ENCODE results near the gene MAP1LC3A. TPM values are rescaled to one million over a fixed set of nuclear protein-coding genes. Genes with fewer than 3 reads are reported as not detected.

Gene MAP1LC3A
- total and polyA plus RNA-seq, 2 donors (not counting 3 experiments of a cell fraction or from before 2014, with no cell fraction given): 32.1 to 39.8 TPM

GRCh38 chr20:34540596-34541263 is 17.8 kb upstream of the MAP1LC3A start:
- ChIA-PET POLR2A (no interaction called here), CTCF (interaction anchor here (0.7 to 5.6 kb wide), 4 partner anchors 11 to 229 kb away, joined by 3 to 53 read pairs (median 17); no protein-coding TSS in a partner anchor)
- no peak overlapping the region for H3K4me3 ChIP-seq (replicated peaks in 1 of 3; ENCODE audit: insufficient read depth in 1 of 3, low read depth in 1 of 3, low read length in 3 of 3)
- no peak overlapping the region for H3K9ac ChIP-seq (replicated peaks; ENCODE audit: extremely low read depth, insufficient read depth, low read length)
- H2AFZ ChIP-seq (ENCODE audit: low read depth, low read length): no peak overlapping the region
- dilution Hi-C loops (cut with MboI; ENCODE audit: extremely low pct_ligation_motif_present, low sequenced_read_pairs) (no loop called here), intact Hi-C loops (cut with micrococcal nuclease) (no loop called here)
- FAIRE-seq (no peak), DNase-seq (ENCODE audit: low read depth, low spot score) (no peak)
- BruUV-seq (replicated peaks): no TSS peak
- H3K4me2 ChIP-seq (ENCODE audit: insufficient read depth, low read length): no peak overlapping the region
- no peaks in the 10 kb centered on the region for H3K9me3 ChIP-seq (replicated peaks; ENCODE audit: control insufficient read depth, insufficient read depth, low read length)
- no peak overlapping the region for H3K27ac ChIP-seq (ENCODE audit: insufficient read depth, low read depth, low read length)
- H3K36me3 ChIP-seq (ENCODE audit: control insufficient read depth in 2 of 2, extremely low read depth in 1 of 2, insufficient read depth in 2 of 2, low read length in 2 of 2): peaks cover 15 to 23% of the 10 kb centered on the region in 2 experiments
- no peaks in the 10 kb centered on the region for H3K4me1 ChIP-seq (ENCODE audit: control insufficient read depth, extremely low read depth, insufficient read depth, low read length)
- no peaks in the 10 kb centered on the region for H3K27me3 ChIP-seq (ENCODE audit: control insufficient read depth in 2 of 2, insufficient read depth in 2 of 2, low read length in 2 of 2)
- H3K79me2 ChIP-seq (ENCODE audit: control insufficient read depth, insufficient read depth, low read length): no peaks in the 10 kb centered on the region
- H4K20me1 ChIP-seq (replicated peaks; ENCODE audit: control insufficient read depth, extremely low read depth, insufficient read depth, low read length): no peaks in the 10 kb centered on the region
- no peaks in the 10 kb centered on the region for H3K9me1 ChIP-seq (replicated peaks; ENCODE audit: control insufficient read depth, extremely low read depth, insufficient read depth, low read length)
- no peak for TF ChIP-seq CTCF (IDR thresholded peaks at IDR 0.05; ENCODE audit: extremely low read depth in 1 of 2, insufficient read depth in 1 of 2, low read depth in 1 of 2, low read length in 2 of 2)
- TF ChIP-seq MYC (IDR thresholded peaks at IDR 0.05; ENCODE audit: low read depth, low read length): no peak

- H3K4me2 ChIP-seq (ENCODE audit: insufficient read depth, low read length): no peak overlapping the region
- ChIA-PET POLR2A (no interaction called here), CTCF (interaction anchor here (0.7 to 5.6 kb wide), 4 partner anchors 11 to 228 kb away, joined by 3 to 53 read pairs (median 4); no protein-coding TSS in a partner anchor)
- DNase-seq (ENCODE audit: low read depth, low spot score) (no peak), FAIRE-seq (no peak)
- no peaks in the 10 kb centered on the region for H3K9me3 ChIP-seq (replicated peaks; ENCODE audit: control insufficient read depth, insufficient read depth, low read length)
- dilution Hi-C loops (cut with MboI; ENCODE audit: extremely low pct_ligation_motif_present, low sequenced_read_pairs) (no loop called here), intact Hi-C loops (cut with micrococcal nuclease) (no loop called here)
- H4K20me1 ChIP-seq (replicated peaks; ENCODE audit: control insufficient read depth, extremely low read depth, insufficient read depth, low read length): no peaks in the 10 kb centered on the region
- no peaks in the 10 kb centered on the region for H3K4me1 ChIP-seq (ENCODE audit: control insufficient read depth, extremely low read depth, insufficient read depth, low read length)
- H3K9me1 ChIP-seq (replicated peaks; ENCODE audit: control insufficient read depth, extremely low read depth, insufficient read depth, low read length): no peaks in the 10 kb centered on the region
- H3K36me3 ChIP-seq (ENCODE audit: control insufficient read depth in 2 of 2, extremely low read depth in 1 of 2, insufficient read depth in 2 of 2, low read length in 2 of 2): peaks cover 9 to 19% of the 10 kb centered on the region in 2 experiments
- no peak overlapping the region for H3K27ac ChIP-seq (ENCODE audit: insufficient read depth, low read depth, low read length)
- no peaks in the 10 kb centered on the region for H3K27me3 ChIP-seq (ENCODE audit: control insufficient read depth in 2 of 2, insufficient read depth in 2 of 2, low read length in 2 of 2)
- no peaks in the 10 kb centered on the region for H3K79me2 ChIP-seq (ENCODE audit: control insufficient read depth, insufficient read depth, low read length)
- no TSS peak for BruUV-seq (replicated peaks)
- H3K4me3 ChIP-seq (replicated peaks in 1 of 3; ENCODE audit: insufficient read depth in 1 of 3, low read depth in 1 of 3, low read length in 3 of 3): no peak overlapping the region
- TF ChIP-seq JUN (IDR thresholded peaks at IDR 0.05; ENCODE audit: borderline replicate concordance, insufficient read depth, insufficient read length, low read depth): no peak
- no peak for TF ChIP-seq GATA2 (IDR thresholded peaks at IDR 0.05; ENCODE audit: insufficient read depth, insufficient read length, low read depth, low read length)
- no peak for TF ChIP-seq CTCF (IDR thresholded peaks at IDR 0.05; ENCODE audit: extremely low read depth in 1 of 2, insufficient read depth in 1 of 2, low read depth in 1 of 2, low read length in 2 of 2)
- TF ChIP-seq MAX (IDR thresholded peaks at IDR 0.05; ENCODE audit: insufficient read depth, insufficient read length): no peak
- TF ChIP-seq POLR2AphosphoS5 (IDR thresholded peaks at IDR 0.05; ENCODE audit: insufficient read depth, low read depth, low read length): no peak
- no peak for TF ChIP-seq FOS (IDR thresholded peaks at IDR 0.05; ENCODE audit: borderline replicate concordance, insufficient read depth, low read length)
- TF ChIP-seq POLR2A (IDR thresholded peaks at IDR 0.05; ENCODE audit: low read depth, low read length): no peak
- TF ChIP-seq MYC (IDR thresholded peaks at IDR 0.05; ENCODE audit: low read depth, low read length): no peak
- no peak for TF ChIP-seq EZH2 (IDR thresholded peaks at IDR 0.05; ENCODE audit: borderline replicate concordance, low read depth, low read length, severe bottlenecking)
- H2AFZ ChIP-seq (ENCODE audit: low read depth, low read length): no peak overlapping the region
- no peak overlapping the region for H3K9ac ChIP-seq (replicated peaks; ENCODE audit: extremely low read depth, insufficient read depth, low read length)
Observed at GRCh38 chr20:34541264-34541901, 17.1 kb upstream of the MAP1LC3A start.

All from endothelial cell of umbilical vein (primary cell).